Mesothelial cell of epicardium (in vitro differentiated cells): ENCODE results near the gene GM2A. TPM values are rescaled to one million over a fixed set of nuclear protein-coding genes. Genes with fewer than 3 reads are reported as not detected.
"Not testable (repeated sequence)": the region's sequence is repeated elsewhere in the genome, so short reads cannot be mapped to it uniquely, and the experiment has no call there.

Experiments
- DNase-seq, 2 experiments: peaks; one replicate each; pipeline ENCODE4 v3.0.0; 2021; ENCODE audit warnings: low spot score in 2 of 2; ENCODE audit not compliant: unreplicated experiment in 2 of 2
- H3K27ac Mint-ChIP-seq: 2 replicates; pipeline ENCODE4 v1.8.0; 2021; ENCODE audit warnings: mixed read lengths
- H3K27me3 Mint-ChIP-seq: 2 replicates; pipeline ENCODE4 v1.8.0; 2021; ENCODE audit warnings: low read depth, mixed read lengths
- H3K36me3 Mint-ChIP-seq: 2 replicates; pipeline ENCODE4 v1.8.0; 2021; ENCODE audit warnings: mixed read lengths
- H3K4me1 Mint-ChIP-seq: 2 replicates; pipeline ENCODE4 v1.8.0; 2021; ENCODE audit warnings: mixed read lengths
- H3K4me3 Mint-ChIP-seq: 2 replicates; pipeline ENCODE4 v1.8.0; 2021; ENCODE audit warnings: mild to moderate bottlenecking, moderate library complexity, mixed read lengths
- H3K9me3 Mint-ChIP-seq: 2 replicates; pipeline ENCODE4 v1.8.0; 2021; ENCODE audit warnings: mixed read lengths
- CTCF ChIP-seq: fragments of 200-600 bp; sonication (generic); IDR thresholded peaks from one replicate; pipeline ENCODE4 v1.5.0; 2021; ENCODE audit warnings: antibody characterized with exemption; ENCODE audit not compliant: unreplicated experiment
- total RNA-seq: library from RNA; stranded (reverse); gene quantifications from 3 replicates; pipeline ENCODE4 v1.2.1, GENCODE V29; 2021

The GM2A gene
- total RNA-seq, 1 donor from 2014 or later = 41.8 TPM

GRCh38 chr5:151236888-151237287 lies 16.1 kb upstream of the GM2A start:
- no peak for DNase-seq
- Mint-ChIP-seq H3K27me3 (no peaks in the 10 kb centered on the region), H3K36me3 (no peaks in the 10 kb centered on the region), H3K4me1 (peaks cover 17% of the 10 kb centered on the region), H3K9me3 (peaks cover 3% of the 10 kb centered on the region), H3K4me3 (no peak overlapping the region), H3K27ac (no peak overlapping the region)
- no peak for TF ChIP-seq CTCF

- TF ChIP-seq CTCF = no peak
- peaks cover 3% of the 10 kb centered on the region for H3K9me3 Mint-ChIP-seq
- no peaks in the 10 kb centered on the region for H3K36me3 Mint-ChIP-seq
- H3K4me3 Mint-ChIP-seq = no peak overlapping the region
- no peak for DNase-seq
- no peaks in the 10 kb centered on the region for H3K27me3 Mint-ChIP-seq
- no peak overlapping the region for H3K27ac Mint-ChIP-seq
- H3K4me1 Mint-ChIP-seq = peaks cover 17% of the 10 kb centered on the region
These were observed 15.3 kb upstream of the GM2A start for GRCh38 chr5:151237685-151238084.

GRCh38 chr5:151238303-151238741 lies 14.7 kb upstream of the GM2A start:
- no peak for DNase-seq
- no peak for TF ChIP-seq CTCF
- Mint-ChIP-seq H3K4me1 (peaks cover 17% of the 10 kb centered on the region), H3K4me3 (no peak overlapping the region), H3K9me3 (peaks cover 3% of the 10 kb centered on the region), H3K36me3 (no peaks in the 10 kb centered on the region), H3K27ac (no peak overlapping the region), H3K27me3 (no peaks in the 10 kb centered on the region)

GRCh38 chr5:151239237-151239861 lies 13.6 kb upstream of the GM2A start:
- H3K36me3 Mint-ChIP-seq = no peaks in the 10 kb centered on the region
- peaks cover 14% of the 10 kb centered on the region for H3K4me1 Mint-ChIP-seq
- peak; percentile 33 to 59 for DNase-seq
- peak; percentile 61 for TF ChIP-seq CTCF
- no peak overlapping the region for H3K4me3 Mint-ChIP-seq
- no peak overlapping the region for H3K27ac Mint-ChIP-seq
- H3K9me3 Mint-ChIP-seq = peaks cover 3% of the 10 kb centered on the region
- H3K27me3 Mint-ChIP-seq = no peaks in the 10 kb centered on the region

- H3K9me3 Mint-ChIP-seq, H3K36me3 Mint-ChIP-seq, H3K4me3 Mint-ChIP-seq, H3K27ac Mint-ChIP-seq, H3K27me3 Mint-ChIP-seq, DNase-seq: not testable (repeated sequence)
- H3K4me1 Mint-ChIP-seq = peaks cover 10% of the 10 kb centered on the region
These were observed 12.6 kb upstream of the GM2A start for GRCh38 chr5:151240268-151240835.

GRCh38 chr5:151240924-151241635 lies 11.9 kb upstream of the GM2A start:
- no peak for DNase-seq
- no peak for TF ChIP-seq CTCF
- Mint-ChIP-seq H3K9me3 (peaks cover 3% of the 10 kb centered on the region), H3K4me1 (peaks cover 10% of the 10 kb centered on the region), H3K4me3 (no peak overlapping the region), H3K36me3 (no peaks in the 10 kb centered on the region), H3K27me3 (no peaks in the 10 kb centered on the region), H3K27ac (no peak overlapping the region)
